HEK293 (cell line): Measurements from ENCODE around the gene RNF145.

ENCODE experiments used
- KLF9 ChIP-seq: fragments of 450-650 bp; formaldehyde crosslinking; IDR thresholded peaks from 2 replicates; pipeline ENCODE4 v1.5.1; 2016; ENCODE audit warnings: missing biosample characterization, missing genetic modification characterization, low read depth
- ZFP37 ChIP-seq: fragments of 450-650 bp; formaldehyde crosslinking; IDR thresholded peaks from 2 replicates; pipeline ENCODE4 v1.5.1; 2016; ENCODE audit warnings: missing biosample characterization, missing genetic modification characterization
- ZFP69B ChIP-seq: fragments of 450-650 bp; formaldehyde crosslinking; IDR thresholded peaks from 2 replicates; pipeline ENCODE4 v1.5.1; 2016; ENCODE audit warnings: missing biosample characterization, missing genetic modification characterization
- ZNF19 ChIP-seq: fragments of 450-650 bp; formaldehyde crosslinking; IDR thresholded peaks from 2 replicates; pipeline ENCODE4; 2016; ENCODE audit warnings: missing biosample characterization, missing genetic modification characterization, low read depth
- ZNF2 ChIP-seq: fragments of 450-650 bp; formaldehyde crosslinking; IDR thresholded peaks from 2 replicates; pipeline ENCODE4 v1.5.1; 2016; ENCODE audit warnings: missing biosample characterization, missing genetic modification characterization
- ZNF394 ChIP-seq: fragments of 450-650 bp; formaldehyde crosslinking; IDR thresholded peaks from 2 replicates; pipeline ENCODE4 v1.5.1; 2016; ENCODE audit warnings: missing biosample characterization, missing genetic modification characterization, mild to moderate bottlenecking, moderate library complexity, borderline replicate concordance
- ZNF501 ChIP-seq: fragments of 450-650 bp; formaldehyde crosslinking; IDR thresholded peaks from 2 replicates; pipeline ENCODE4 v1.5.1; 2016; ENCODE audit warnings: missing biosample characterization, missing genetic modification characterization
- ZNF585B ChIP-seq: fragments of 450-650 bp; formaldehyde crosslinking; IDR thresholded peaks from 2 replicates; pipeline ENCODE4 v1.5.1; 2016; ENCODE audit warnings: missing biosample characterization, missing genetic modification characterization
- ZNF610 ChIP-seq: fragments of 450-650 bp; formaldehyde crosslinking; IDR thresholded peaks from 2 replicates; pipeline ENCODE4 v1.5.1; 2016; ENCODE audit warnings: missing biosample characterization, missing genetic modification characterization, borderline replicate concordance
- ZNF654 ChIP-seq: fragments of 450-650 bp; formaldehyde crosslinking; IDR thresholded peaks from 2 replicates; pipeline ENCODE4 v1.5.1; 2016; ENCODE audit warnings: low read depth, missing biosample characterization, missing genetic modification characterization
- ZNF660 ChIP-seq: fragments of 450-650 bp; IDR thresholded peaks from 2 replicates; pipeline ENCODE4 v1.5.1; 2018; ENCODE audit warnings: missing biosample characterization, mild to moderate bottlenecking, missing genetic modification characterization
- ZNF776 ChIP-seq: fragments of 450-650 bp; formaldehyde crosslinking; IDR thresholded peaks from 2 replicates; pipeline ENCODE4 v1.5.0; 2017; ENCODE audit warnings: missing biosample characterization, missing genetic modification characterization, borderline replicate concordance
- ZSCAN16 ChIP-seq: fragments of 450-650 bp; formaldehyde crosslinking; IDR thresholded peaks from 2 replicates; pipeline ENCODE4 v1.5.1; 2016; ENCODE audit warnings: missing biosample characterization, missing genetic modification characterization
- TF ChIP-seq, protein P1 (sequence below): fragments of 450-650 bp; formaldehyde crosslinking; conservative IDR thresholded peaks from 2 replicates; pipeline ENCODE4 v1.5.1; 2016; ENCODE audit warnings: low read depth, missing biosample characterization, missing genetic modification characterization
- TF ChIP-seq, protein P2 (sequence below): fragments of 450-650 bp; IDR thresholded peaks from 2 replicates; pipeline ENCODE4 v1.5.1; 2018; ENCODE audit warnings: missing biosample characterization, missing genetic modification characterization
- TF ChIP-seq, protein P3 (sequence below): fragments of 450-650 bp; formaldehyde crosslinking; IDR thresholded peaks from 2 replicates; pipeline ENCODE4 v1.5.1; 2016; ENCODE audit warnings: missing biosample characterization, missing genetic modification characterization
- TF ChIP-seq, protein P4 (sequence below): fragments of 450-650 bp; formaldehyde crosslinking; IDR thresholded peaks from 2 replicates; pipeline ENCODE4 v1.5.1; 2016; ENCODE audit warnings: missing biosample characterization, missing genetic modification characterization
- TF ChIP-seq, protein P5 (sequence below): fragments of 450-650 bp; formaldehyde crosslinking; IDR thresholded peaks from 2 replicates; pipeline ENCODE4 v1.5.1; 2016; ENCODE audit warnings: missing biosample characterization, missing genetic modification characterization
- TF ChIP-seq, protein P6 (sequence below): fragments of 450-650 bp; formaldehyde crosslinking; IDR thresholded peaks from 2 replicates; pipeline ENCODE4 v1.5.0; 2017; ENCODE audit warnings: missing biosample characterization, missing genetic modification characterization, borderline replicate concordance
- TF ChIP-seq, protein P7 (sequence below): fragments of 450-650 bp; formaldehyde crosslinking; IDR thresholded peaks from 2 replicates; pipeline ENCODE4 v1.5.1; 2016; ENCODE audit warnings: missing biosample characterization, missing genetic modification characterization
- TF ChIP-seq, protein P8 (sequence below): fragments of 450-650 bp; formaldehyde crosslinking; IDR thresholded peaks from 2 replicates; pipeline ENCODE4 v1.5.1; 2016; ENCODE audit warnings: missing biosample characterization, missing genetic modification characterization

The RNF145 gene

DNA sequence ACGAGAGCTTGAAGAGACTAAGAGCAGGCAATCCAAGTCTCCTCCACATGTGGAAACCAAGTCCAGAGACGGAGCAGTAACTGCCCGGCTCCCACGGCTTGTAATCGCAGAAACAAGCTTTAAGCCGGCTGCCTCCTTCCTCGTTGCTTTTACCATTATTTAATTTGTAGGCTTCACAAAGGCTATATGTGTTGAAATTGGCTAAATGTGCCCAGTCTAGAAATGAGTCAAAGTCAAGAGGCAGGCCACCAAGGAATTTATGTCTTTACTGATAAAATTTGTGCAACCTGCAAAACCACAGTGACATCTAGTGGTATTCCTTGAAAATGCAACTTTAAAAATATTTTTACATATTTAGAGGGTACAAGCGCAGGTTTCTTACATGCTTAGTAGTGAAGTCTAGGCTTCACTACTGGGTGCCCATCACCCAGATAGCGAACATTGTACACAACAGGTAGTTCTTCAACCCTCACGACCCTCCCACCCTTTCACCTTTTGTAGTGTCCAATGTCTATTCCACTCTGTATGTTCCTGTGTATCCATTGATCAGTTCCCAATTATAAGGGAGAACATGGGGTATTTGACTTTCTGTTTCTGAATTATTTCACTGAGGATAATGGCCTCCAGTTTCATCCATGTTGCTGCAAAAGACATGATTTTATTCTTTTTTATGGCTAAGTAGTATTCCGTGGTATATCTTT, 76.2 kb downstream of the RNF145 start (continued):
- TF ChIP-seq, protein P1, sequence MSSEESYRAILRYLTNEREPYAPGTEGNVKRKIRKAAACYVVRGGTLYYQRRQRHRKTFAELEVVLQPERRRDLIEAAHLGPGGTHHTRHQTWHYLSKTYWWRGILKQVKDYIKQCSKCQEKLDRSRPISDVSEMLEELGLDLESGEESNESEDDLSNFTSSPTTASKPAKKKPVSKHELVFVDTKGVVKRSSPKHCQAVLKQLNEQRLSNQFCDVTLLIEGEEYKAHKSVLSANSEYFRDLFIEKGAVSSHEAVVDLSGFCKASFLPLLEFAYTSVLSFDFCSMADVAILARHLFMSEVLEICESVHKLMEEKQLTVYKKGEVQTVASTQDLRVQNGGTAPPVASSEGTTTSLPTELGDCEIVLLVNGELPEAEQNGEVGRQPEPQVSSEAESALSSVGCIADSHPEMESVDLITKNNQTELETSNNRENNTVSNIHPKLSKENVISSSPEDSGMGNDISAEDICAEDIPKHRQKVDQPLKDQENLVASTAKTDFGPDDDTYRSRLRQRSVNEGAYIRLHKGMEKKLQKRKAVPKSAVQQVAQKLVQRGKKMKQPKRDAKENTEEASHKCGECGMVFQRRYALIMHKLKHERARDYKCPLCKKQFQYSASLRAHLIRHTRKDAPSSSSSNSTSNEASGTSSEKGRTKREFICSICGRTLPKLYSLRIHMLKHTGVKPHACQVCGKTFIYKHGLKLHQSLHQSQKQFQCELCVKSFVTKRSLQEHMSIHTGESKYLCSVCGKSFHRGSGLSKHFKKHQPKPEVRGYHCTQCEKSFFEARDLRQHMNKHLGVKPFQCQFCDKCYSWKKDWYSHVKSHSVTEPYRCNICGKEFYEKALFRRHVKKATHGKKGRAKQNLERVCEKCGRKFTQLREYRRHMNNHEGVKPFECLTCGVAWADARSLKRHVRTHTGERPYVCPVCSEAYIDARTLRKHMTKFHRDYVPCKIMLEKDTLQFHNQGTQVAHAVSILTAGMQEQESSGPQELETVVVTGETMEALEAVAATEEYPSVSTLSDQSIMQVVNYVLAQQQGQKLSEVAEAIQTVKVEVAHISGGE = no peak
- TF ChIP-seq ZNF585B (tag by site-specific recombination) (no peak), ZFP69B (tag by site-specific recombination) (no peak), ZNF610 (tag by site-specific recombination) (no peak), ZNF776 (no peak), ZNF2 (tag by site-specific recombination) (peak; percentile 81), ZNF501 (no peak), ZNF654 (tag by site-specific recombination) (peak; percentile 93), ZFP37 (tag by site-specific recombination) (no peak), ZSCAN16 (tag by site-specific recombination) (no peak), ZNF394 (tag by site-specific recombination) (no peak), ZNF19 (tag by site-specific recombination) (no peak), ZNF660 (tag by site-specific recombination) (peak; percentile 75), KLF9 (no peak)
- TF ChIP-seq, protein P2, sequence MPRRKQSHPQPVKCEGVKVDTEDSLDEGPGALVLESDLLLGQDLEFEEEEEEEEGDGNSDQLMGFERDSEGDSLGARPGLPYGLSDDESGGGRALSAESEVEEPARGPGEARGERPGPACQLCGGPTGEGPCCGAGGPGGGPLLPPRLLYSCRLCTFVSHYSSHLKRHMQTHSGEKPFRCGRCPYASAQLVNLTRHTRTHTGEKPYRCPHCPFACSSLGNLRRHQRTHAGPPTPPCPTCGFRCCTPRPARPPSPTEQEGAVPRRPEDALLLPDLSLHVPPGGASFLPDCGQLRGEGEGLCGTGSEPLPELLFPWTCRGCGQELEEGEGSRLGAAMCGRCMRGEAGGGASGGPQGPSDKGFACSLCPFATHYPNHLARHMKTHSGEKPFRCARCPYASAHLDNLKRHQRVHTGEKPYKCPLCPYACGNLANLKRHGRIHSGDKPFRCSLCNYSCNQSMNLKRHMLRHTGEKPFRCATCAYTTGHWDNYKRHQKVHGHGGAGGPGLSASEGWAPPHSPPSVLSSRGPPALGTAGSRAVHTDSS = no peak
- TF ChIP-seq, protein P3, sequence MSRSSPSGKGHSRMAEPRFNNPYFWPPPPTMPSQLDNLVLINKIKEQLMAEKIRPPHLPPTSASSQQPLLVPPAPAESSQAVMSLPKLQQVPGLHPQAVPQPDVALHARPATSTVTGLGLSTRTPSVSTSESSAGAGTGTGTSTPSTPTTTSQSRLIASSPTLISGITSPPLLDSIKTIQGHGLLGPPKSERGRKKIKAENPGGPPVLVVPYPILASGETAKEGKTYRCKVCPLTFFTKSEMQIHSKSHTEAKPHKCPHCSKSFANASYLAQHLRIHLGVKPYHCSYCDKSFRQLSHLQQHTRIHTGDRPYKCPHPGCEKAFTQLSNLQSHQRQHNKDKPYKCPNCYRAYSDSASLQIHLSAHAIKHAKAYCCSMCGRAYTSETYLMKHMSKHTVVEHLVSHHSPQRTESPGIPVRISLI (tag by site-specific recombination) = no peak
- TF ChIP-seq, protein P4, sequence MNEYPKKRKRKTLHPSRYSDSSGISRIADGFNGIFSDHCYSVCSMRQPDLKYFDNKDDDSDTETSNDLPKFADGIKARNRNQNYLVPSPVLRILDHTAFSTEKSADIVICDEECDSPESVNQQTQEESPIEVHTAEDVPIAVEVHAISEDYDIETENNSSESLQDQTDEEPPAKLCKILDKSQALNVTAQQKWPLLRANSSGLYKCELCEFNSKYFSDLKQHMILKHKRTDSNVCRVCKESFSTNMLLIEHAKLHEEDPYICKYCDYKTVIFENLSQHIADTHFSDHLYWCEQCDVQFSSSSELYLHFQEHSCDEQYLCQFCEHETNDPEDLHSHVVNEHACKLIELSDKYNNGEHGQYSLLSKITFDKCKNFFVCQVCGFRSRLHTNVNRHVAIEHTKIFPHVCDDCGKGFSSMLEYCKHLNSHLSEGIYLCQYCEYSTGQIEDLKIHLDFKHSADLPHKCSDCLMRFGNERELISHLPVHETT (tag by site-specific recombination) = no peak
- TF ChIP-seq, protein P5, sequence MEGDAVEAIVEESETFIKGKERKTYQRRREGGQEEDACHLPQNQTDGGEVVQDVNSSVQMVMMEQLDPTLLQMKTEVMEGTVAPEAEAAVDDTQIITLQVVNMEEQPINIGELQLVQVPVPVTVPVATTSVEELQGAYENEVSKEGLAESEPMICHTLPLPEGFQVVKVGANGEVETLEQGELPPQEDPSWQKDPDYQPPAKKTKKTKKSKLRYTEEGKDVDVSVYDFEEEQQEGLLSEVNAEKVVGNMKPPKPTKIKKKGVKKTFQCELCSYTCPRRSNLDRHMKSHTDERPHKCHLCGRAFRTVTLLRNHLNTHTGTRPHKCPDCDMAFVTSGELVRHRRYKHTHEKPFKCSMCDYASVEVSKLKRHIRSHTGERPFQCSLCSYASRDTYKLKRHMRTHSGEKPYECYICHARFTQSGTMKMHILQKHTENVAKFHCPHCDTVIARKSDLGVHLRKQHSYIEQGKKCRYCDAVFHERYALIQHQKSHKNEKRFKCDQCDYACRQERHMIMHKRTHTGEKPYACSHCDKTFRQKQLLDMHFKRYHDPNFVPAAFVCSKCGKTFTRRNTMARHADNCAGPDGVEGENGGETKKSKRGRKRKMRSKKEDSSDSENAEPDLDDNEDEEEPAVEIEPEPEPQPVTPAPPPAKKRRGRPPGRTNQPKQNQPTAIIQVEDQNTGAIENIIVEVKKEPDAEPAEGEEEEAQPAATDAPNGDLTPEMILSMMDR (tag by site-specific recombination) = peak; percentile 58; the same call in 1 of the 2 replicates
- TF ChIP-seq, protein P6, sequence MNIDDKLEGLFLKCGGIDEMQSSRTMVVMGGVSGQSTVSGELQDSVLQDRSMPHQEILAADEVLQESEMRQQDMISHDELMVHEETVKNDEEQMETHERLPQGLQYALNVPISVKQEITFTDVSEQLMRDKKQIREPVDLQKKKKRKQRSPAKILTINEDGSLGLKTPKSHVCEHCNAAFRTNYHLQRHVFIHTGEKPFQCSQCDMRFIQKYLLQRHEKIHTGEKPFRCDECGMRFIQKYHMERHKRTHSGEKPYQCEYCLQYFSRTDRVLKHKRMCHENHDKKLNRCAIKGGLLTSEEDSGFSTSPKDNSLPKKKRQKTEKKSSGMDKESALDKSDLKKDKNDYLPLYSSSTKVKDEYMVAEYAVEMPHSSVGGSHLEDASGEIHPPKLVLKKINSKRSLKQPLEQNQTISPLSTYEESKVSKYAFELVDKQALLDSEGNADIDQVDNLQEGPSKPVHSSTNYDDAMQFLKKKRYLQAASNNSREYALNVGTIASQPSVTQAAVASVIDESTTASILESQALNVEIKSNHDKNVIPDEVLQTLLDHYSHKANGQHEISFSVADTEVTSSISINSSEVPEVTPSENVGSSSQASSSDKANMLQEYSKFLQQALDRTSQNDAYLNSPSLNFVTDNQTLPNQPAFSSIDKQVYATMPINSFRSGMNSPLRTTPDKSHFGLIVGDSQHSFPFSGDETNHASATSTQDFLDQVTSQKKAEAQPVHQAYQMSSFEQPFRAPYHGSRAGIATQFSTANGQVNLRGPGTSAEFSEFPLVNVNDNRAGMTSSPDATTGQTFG (tag by site-specific recombination) = no peak
- TF ChIP-seq, protein P7, sequence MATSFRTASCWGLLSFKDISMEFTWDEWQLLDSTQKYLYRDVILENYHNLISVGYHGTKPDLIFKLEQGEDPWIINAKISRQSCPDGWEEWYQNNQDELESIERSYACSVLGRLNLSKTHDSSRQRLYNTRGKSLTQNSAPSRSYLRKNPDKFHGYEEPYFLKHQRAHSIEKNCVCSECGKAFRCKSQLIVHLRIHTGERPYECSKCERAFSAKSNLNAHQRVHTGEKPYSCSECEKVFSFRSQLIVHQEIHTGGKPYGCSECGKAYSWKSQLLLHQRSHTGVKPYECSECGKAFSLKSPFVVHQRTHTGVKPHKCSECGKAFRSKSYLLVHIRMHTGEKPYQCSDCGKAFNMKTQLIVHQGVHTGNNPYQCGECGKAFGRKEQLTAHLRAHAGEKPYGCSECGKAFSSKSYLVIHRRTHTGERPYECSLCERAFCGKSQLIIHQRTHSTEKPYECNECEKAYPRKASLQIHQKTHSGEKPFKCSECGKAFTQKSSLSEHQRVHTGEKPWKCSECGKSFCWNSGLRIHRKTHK = no peak
- TF ChIP-seq, protein P8, sequence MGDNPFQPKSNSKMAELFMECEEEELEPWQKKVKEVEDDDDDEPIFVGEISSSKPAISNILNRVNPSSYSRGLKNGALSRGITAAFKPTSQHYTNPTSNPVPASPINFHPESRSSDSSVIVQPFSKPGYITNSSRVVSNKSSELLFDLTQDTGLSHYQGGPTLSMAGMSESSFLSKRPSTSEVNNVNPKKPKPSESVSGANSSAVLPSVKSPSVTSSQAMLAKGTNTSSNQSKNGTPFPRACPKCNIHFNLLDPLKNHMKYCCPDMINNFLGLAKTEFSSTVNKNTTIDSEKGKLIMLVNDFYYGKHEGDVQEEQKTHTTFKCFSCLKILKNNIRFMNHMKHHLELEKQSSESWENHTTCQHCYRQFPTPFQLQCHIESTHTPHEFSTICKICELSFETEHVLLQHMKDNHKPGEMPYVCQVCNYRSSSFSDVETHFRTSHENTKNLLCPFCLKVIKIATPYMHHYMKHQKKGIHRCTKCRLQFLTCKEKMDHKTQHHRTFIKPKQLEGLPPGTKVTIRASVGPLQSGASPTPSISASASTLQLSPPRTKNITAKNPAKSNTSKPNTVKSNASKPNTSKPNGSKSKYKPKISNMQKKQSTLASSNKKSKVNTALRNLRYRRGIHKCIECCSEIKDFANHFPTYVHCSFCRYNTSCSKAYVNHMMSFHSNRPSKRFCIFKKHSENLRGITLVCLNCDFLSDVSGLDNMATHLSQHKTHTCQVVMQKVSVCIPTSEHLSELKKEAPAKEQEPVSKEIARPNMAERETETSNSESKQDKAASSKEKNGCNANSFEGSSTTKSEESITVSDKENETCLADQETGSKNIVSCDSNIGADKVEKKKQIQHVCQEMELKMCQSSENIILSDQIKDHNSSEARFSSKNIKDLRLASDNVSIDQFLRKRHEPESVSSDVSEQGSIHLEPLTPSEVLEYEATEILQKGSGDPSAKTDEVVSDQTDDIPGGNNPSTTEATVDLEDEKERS = no peak
